Effector memory CD8-positive, alpha-beta T cell (primary cell): ENCODE data around the gene PDCD1.
A peak's percentile ranks its signal among the peaks of the same experiment; 100 is the strongest.

Source experiments
- ATAC-seq: fragments of 150-1000 bp; cut with Tn5 transposase; replicated peaks from 2 replicates; pipeline ENCODE4 v1.10.0; 2021; ENCODE audit warnings: mild to moderate bottlenecking, moderate library complexity
- DNase-seq, 3 experiments: peaks; one replicate each; pipeline ENCODE4 v3.0.0; 2021
- H3K27ac Mint-ChIP-seq, 2 donors: one replicate each; pipeline ENCODE4 v1.8.0; 2022; ENCODE audit warnings: mild to moderate bottlenecking in 2 of 2, mixed read lengths in 2 of 2, moderate library complexity in 2 of 2
- H3K27me3 Mint-ChIP-seq, 2 donors: one replicate each; pipeline ENCODE4 v1.8.0; 2022; ENCODE audit warnings: mixed read lengths in 2 of 2
- H3K36me3 Mint-ChIP-seq: one replicate; pipeline ENCODE4 v1.8.0; 2022; ENCODE audit warnings: mild to moderate bottlenecking, moderate library complexity, mixed read lengths; ENCODE audit not compliant: insufficient read depth
- H3K4me1 Mint-ChIP-seq, 2 donors: one replicate each; pipeline ENCODE4 v1.8.0; 2022; ENCODE audit warnings: low read depth in 2 of 2, mixed read lengths in 2 of 2
- H3K4me3 Mint-ChIP-seq, 2 donors: one replicate each; pipeline ENCODE4 v1.8.0; 2022; ENCODE audit warnings: mild to moderate bottlenecking in 2 of 2, mixed read lengths in 2 of 2, moderate library complexity in 2 of 2
- H3K9me3 Mint-ChIP-seq, 2 donors: one replicate each; pipeline ENCODE4 v1.8.0; 2022; ENCODE audit warnings: mixed read lengths in 2 of 2

The PDCD1 gene

GRCh38 chr2:241891315-241891987 is 32.8 kb upstream of the PDCD1 start:
- Mint-ChIP-seq H3K9me3 (no peaks in the 10 kb centered on the region), H3K4me1 (peaks cover 12 to 19% of the 10 kb centered on the region in 2 donors)

GRCh38 chr2:241890524-241891235 is 32.0 kb upstream of the PDCD1 start:
- peaks cover 15 to 22% of the 10 kb centered on the region in 2 donors for H3K4me1 Mint-ChIP-seq

More at GRCh38 chr2:241891315-241891987, 32.8 kb upstream of the PDCD1 start:
- DNase-seq (no peak), ATAC-seq (no peak)
- Mint-ChIP-seq H3K27ac (no peak overlapping the region), H3K4me3 (no peak overlapping the region), H3K36me3 (peaks cover 18% of the 10 kb centered on the region), H3K27me3 (no peaks in the 10 kb centered on the region)

GRCh38 chr2:241888641-241889040 is 29.9 kb upstream of the PDCD1 start:
- H3K27me3 Mint-ChIP-seq, result no peaks in the 10 kb centered on the region
- H3K4me3 Mint-ChIP-seq, result peak overlapping the region; percentile 23 to 65
- H3K27ac Mint-ChIP-seq, result no peak overlapping the region
- ATAC-seq, result no peak
- H3K4me1 Mint-ChIP-seq, result peaks cover 13 to 22% of the 10 kb centered on the region in 2 donors
- no peak for DNase-seq
- H3K9me3 Mint-ChIP-seq, result no peaks in the 10 kb centered on the region
- peaks cover 19% of the 10 kb centered on the region for H3K36me3 Mint-ChIP-seq

More at GRCh38 chr2:241890524-241891235, 32.0 kb upstream of the PDCD1 start:
- no peak for DNase-seq
- no peak overlapping the region for H3K27ac Mint-ChIP-seq
- no peak for ATAC-seq
- H3K27me3 Mint-ChIP-seq, result no peaks in the 10 kb centered on the region
- H3K9me3 Mint-ChIP-seq, result no peaks in the 10 kb centered on the region
- H3K4me3 Mint-ChIP-seq, result no peak overlapping the region
- peaks cover 11% of the 10 kb centered on the region for H3K36me3 Mint-ChIP-seq

GRCh38 chr2:241887806-241888522 is 29.3 kb upstream of the PDCD1 start:
- Mint-ChIP-seq H3K27me3 (no peaks in the 10 kb centered on the region), H3K4me1 (peaks cover 13 to 22% of the 10 kb centered on the region in 2 donors), H3K9me3 (no peaks in the 10 kb centered on the region), H3K4me3 (peak overlapping the region in 1 of 2 donors; percentile 37), H3K27ac (peak overlapping the region; percentile 66 to 82), H3K36me3 (peaks cover 24% of the 10 kb centered on the region)
- ATAC-seq (no peak), DNase-seq (no peak)

- Mint-ChIP-seq H3K27me3 (no peaks in the 10 kb centered on the region), H3K27ac (no peak overlapping the region), H3K4me3 (no peak overlapping the region), H3K36me3 (peaks cover 29% of the 10 kb centered on the region), H3K4me1 (peaks cover 18 to 29% of the 10 kb centered on the region in 2 donors), H3K9me3 (no peaks in the 10 kb centered on the region)
- no peak for ATAC-seq
- DNase-seq, result no peak
Observed at GRCh38 chr2:241886840-241887447, 28.2 kb upstream of the PDCD1 start.

GRCh38 chr2:241885946-241886643 is 27.4 kb upstream of the PDCD1 start:
- no peaks in the 10 kb centered on the region for H3K9me3 Mint-ChIP-seq
- no peak overlapping the region for H3K27ac Mint-ChIP-seq
- peaks cover 24 to 35% of the 10 kb centered on the region in 2 donors for H3K4me1 Mint-ChIP-seq
- H3K36me3 Mint-ChIP-seq, result peaks cover 35% of the 10 kb centered on the region
- H3K4me3 Mint-ChIP-seq, result no peak overlapping the region
- no peak for DNase-seq
- ATAC-seq, result no peak
- H3K27me3 Mint-ChIP-seq, result no peaks in the 10 kb centered on the region

GRCh38 chr2:241885291-241885945 is 26.7 kb upstream of the PDCD1 start:
- Mint-ChIP-seq H3K27me3 (no peaks in the 10 kb centered on the region), H3K4me1 (peaks cover 29 to 39% of the 10 kb centered on the region in 2 donors), H3K9me3 (no peaks in the 10 kb centered on the region), H3K4me3 (no peak overlapping the region), H3K36me3 (peaks cover 40% of the 10 kb centered on the region), H3K27ac (no peak overlapping the region)
- no peak for DNase-seq
- ATAC-seq, result no peak

- H3K27me3 Mint-ChIP-seq, result no peaks in the 10 kb centered on the region
- ATAC-seq (no peak), DNase-seq (no peak)
- no peaks in the 10 kb centered on the region for H3K9me3 Mint-ChIP-seq
- H3K36me3 Mint-ChIP-seq, result peaks cover 39% of the 10 kb centered on the region
- peaks cover 30 to 39% of the 10 kb centered on the region in 2 donors for H3K4me1 Mint-ChIP-seq
- H3K4me3 Mint-ChIP-seq, result no peak overlapping the region
- H3K27ac Mint-ChIP-seq, result no peak overlapping the region
Observed at GRCh38 chr2:241884951-241885290, 26.2 kb upstream of the PDCD1 start.

GRCh38 chr2:241882091-241882625 is 23.5 kb upstream of the PDCD1 start:
- Mint-ChIP-seq H3K27ac (peak overlapping the region; percentile 85 to 96), H3K36me3 (peaks cover 39% of the 10 kb centered on the region), H3K27me3 (no peaks in the 10 kb centered on the region), H3K9me3 (no peaks in the 10 kb centered on the region), H3K4me3 (peak overlapping the region; percentile 83 to 87), H3K4me1 (peaks cover 24 to 28% of the 10 kb centered on the region in 2 donors)
- DNase-seq (peak in 1 of 3 experiments; percentile 43), ATAC-seq (peak; percentile 55)

- H3K4me1 Mint-ChIP-seq, result peaks cover 21 to 22% of the 10 kb centered on the region in 2 donors
- no peaks in the 10 kb centered on the region for H3K9me3 Mint-ChIP-seq
- DNase-seq (no peak), ATAC-seq (no peak)
- peaks cover 44% of the 10 kb centered on the region for H3K36me3 Mint-ChIP-seq
- H3K27me3 Mint-ChIP-seq, result no peaks in the 10 kb centered on the region
- peak overlapping the region; percentile 83 to 87 for H3K4me3 Mint-ChIP-seq
- peak overlapping the region; percentile 85 to 96 for H3K27ac Mint-ChIP-seq
Observed at GRCh38 chr2:241880311-241881073, 21.8 kb upstream of the PDCD1 start.

- Mint-ChIP-seq H3K36me3 (peaks cover 37% of the 10 kb centered on the region), H3K4me3 (no peak overlapping the region), H3K4me1 (peaks cover 25 to 26% of the 10 kb centered on the region in 2 donors), H3K27me3 (no peaks in the 10 kb centered on the region), H3K27ac (no peak overlapping the region), H3K9me3 (no peaks in the 10 kb centered on the region)
- DNase-seq (no peak), ATAC-seq (no peak)
Observed at GRCh38 chr2:241879326-241879725, 20.6 kb upstream of the PDCD1 start.
